ENCODE results near the gene COL9A3. TPM values are rescaled to one million over a fixed set of nuclear protein-coding genes. Genes with fewer than 3 reads are reported as not detected.
A peak's percentile ranks its signal among the peaks of the same experiment; 100 is the strongest.

COL9A3 gene
- total and polyA plus RNA-seq, 2 experiments from 2014 or later: 23.9 to 68.1 TPM

DNA sequence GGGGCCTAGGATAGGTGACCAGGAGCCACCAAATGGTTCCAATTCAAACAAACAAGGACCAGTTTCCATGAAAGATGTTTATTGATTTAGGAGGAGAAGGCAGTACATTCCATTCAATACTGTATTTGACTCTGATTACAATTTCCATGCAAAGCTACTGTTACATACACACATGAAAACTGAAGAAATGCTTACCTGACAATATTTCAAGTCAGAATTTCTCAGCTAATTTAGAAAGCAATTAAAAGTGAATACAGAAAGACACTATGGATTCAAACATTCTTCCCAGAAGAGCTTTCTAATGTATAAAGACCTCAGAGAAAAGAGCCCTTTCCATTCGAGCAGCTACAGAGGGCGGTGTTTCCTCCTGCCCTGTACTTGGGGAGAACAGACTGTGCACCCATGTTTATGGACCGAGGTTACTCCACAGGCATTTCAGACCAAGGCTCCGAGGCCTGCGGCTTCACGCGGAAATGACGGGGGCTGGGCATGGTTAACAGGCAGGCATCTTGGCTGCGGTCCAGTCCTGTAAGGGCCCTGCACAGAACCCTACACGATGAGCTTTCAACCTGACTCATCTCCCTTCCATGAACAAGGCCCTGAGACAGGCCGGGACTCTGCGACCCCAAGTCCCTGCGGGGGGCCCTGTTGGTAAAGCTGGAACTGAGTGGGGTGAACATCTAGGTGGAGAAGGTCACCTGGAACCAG, 70.5 kb downstream of the COL9A3 start:
- Histone ChIP-seq H3K4me1 (ENCODE audit: insufficient read depth) (no peaks in the 10 kb centered on the region), H3K79me2 (no peaks in the 10 kb centered on the region), H3K27me3 (no peaks in the 10 kb centered on the region), H3K36me3 (replicated peaks; ENCODE audit: insufficient read depth, low read depth) (peaks cover 8% of the 10 kb centered on the region), H3K27ac (peak overlapping the region; percentile 55), H3K4me2 (no peak overlapping the region), H3K9me3 (ENCODE audit: low read depth) (no peaks in the 10 kb centered on the region), H3K9me2 (replicated peaks; ENCODE audit: insufficient read depth) (no peaks in the 10 kb centered on the region), H3K4me3 (no peak overlapping the region), H2AFZ (no peak overlapping the region), H4K20me1 (ENCODE audit: insufficient read depth, poor library complexity, severe bottlenecking) (no peaks in the 10 kb centered on the region)
- peak; percentile 82 for DNase-seq (ENCODE audit: low spot score)
- WGBS (ENCODE audit: low lambda C conversion rate, missing lambda C conversion rate): 66% methylated on average over 13 of the region's 13 CpGs
- TF ChIP-seq, protein P1, sequence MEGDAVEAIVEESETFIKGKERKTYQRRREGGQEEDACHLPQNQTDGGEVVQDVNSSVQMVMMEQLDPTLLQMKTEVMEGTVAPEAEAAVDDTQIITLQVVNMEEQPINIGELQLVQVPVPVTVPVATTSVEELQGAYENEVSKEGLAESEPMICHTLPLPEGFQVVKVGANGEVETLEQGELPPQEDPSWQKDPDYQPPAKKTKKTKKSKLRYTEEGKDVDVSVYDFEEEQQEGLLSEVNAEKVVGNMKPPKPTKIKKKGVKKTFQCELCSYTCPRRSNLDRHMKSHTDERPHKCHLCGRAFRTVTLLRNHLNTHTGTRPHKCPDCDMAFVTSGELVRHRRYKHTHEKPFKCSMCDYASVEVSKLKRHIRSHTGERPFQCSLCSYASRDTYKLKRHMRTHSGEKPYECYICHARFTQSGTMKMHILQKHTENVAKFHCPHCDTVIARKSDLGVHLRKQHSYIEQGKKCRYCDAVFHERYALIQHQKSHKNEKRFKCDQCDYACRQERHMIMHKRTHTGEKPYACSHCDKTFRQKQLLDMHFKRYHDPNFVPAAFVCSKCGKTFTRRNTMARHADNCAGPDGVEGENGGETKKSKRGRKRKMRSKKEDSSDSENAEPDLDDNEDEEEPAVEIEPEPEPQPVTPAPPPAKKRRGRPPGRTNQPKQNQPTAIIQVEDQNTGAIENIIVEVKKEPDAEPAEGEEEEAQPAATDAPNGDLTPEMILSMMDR (IDR thresholded peaks at IDR 0.05; ENCODE audit: poor library complexity): no peak
- TF ChIP-seq EZH2phosphoT487 (IDR thresholded peaks at IDR 0.05; ENCODE audit: low read depth, severe bottlenecking, unreplicated experiment): no peak
- no peak for TF ChIP-seq EZH2 (IDR thresholded peaks at IDR 0.05; ENCODE audit: borderline replicate concordance)

DNA sequence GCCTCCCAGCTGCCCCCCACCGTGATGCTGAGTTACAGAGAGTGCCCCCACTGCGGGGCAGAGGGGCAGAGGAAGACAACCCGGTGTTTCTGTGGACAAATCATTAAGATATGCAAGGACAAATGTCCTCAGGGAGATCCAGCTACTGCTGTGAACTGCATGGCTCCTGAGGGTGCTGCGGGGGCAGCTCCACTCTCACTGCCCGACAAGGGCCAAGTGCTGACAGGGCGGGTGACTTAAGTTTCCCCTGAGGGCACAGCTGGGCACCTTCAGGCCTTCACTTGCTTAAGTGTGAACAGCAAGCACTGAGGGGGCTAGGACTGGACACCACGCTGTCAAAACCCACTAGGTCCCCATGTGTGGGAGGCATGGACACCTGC, 71.0 kb downstream of the COL9A3 start:
- Histone ChIP-seq H3K4me3 (no peak overlapping the region), H3K27me3 (no peaks in the 10 kb centered on the region), H3K4me2 (no peak overlapping the region), H3K36me3 (replicated peaks; ENCODE audit: insufficient read depth, low read depth) (peaks cover 8% of the 10 kb centered on the region), H3K79me2 (no peaks in the 10 kb centered on the region), H4K20me1 (ENCODE audit: insufficient read depth, poor library complexity, severe bottlenecking) (no peaks in the 10 kb centered on the region), H3K9me2 (replicated peaks; ENCODE audit: insufficient read depth) (no peaks in the 10 kb centered on the region), H3K4me1 (ENCODE audit: insufficient read depth) (no peaks in the 10 kb centered on the region), H3K27ac (peak overlapping the region; percentile 55), H2AFZ (no peak overlapping the region), H3K9me3 (ENCODE audit: low read depth) (no peaks in the 10 kb centered on the region)
- WGBS (ENCODE audit: low lambda C conversion rate, missing lambda C conversion rate): 83% methylated on average over 7 of the region's 7 CpGs
- DNase-seq (ENCODE audit: low spot score): no peak
- TF ChIP-seq EZH2 (IDR thresholded peaks at IDR 0.05; ENCODE audit: borderline replicate concordance): no peak
- no peak for TF ChIP-seq EZH2phosphoT487 (IDR thresholded peaks at IDR 0.05; ENCODE audit: low read depth, severe bottlenecking, unreplicated experiment)

DNA sequence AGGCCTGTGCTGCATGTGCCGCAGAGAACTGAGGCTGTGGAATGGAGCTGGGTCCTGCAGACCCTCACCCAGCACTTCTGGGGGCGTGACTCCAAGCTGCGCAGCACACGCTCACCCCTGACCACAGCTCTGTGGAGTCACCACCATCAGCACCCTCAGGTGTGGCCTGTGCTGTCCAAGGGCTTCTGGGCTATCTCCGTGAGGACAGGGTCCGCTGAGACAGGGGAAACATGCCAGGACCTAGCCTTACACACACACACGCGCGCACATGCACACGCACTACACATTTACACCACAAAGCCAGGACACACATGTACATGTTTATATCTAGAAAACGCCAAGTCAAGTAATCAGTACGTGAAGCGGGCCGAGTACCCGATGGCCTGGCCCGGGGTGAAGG, 71.6 kb downstream of the COL9A3 start:
- no peaks in the 10 kb centered on the region for H3K9me2 ChIP-seq (replicated peaks; ENCODE audit: insufficient read depth)
- H3K36me3 ChIP-seq (replicated peaks; ENCODE audit: insufficient read depth, low read depth): peaks cover 8% of the 10 kb centered on the region
- TF ChIP-seq EZH2phosphoT487 (IDR thresholded peaks at IDR 0.05; ENCODE audit: low read depth, severe bottlenecking, unreplicated experiment) (no peak), EZH2 (IDR thresholded peaks at IDR 0.05; ENCODE audit: borderline replicate concordance) (no peak)
- TF ChIP-seq, protein P1 (IDR thresholded peaks at IDR 0.05; ENCODE audit: poor library complexity): no peak
- no peak for DNase-seq (ENCODE audit: low spot score)
- H3K4me3 ChIP-seq: no peak overlapping the region
- H3K79me2 ChIP-seq: no peaks in the 10 kb centered on the region
- H2AFZ ChIP-seq: no peak overlapping the region
- no peaks in the 10 kb centered on the region for H3K4me1 ChIP-seq (ENCODE audit: insufficient read depth)
- no peaks in the 10 kb centered on the region for H4K20me1 ChIP-seq (ENCODE audit: insufficient read depth, poor library complexity, severe bottlenecking)
- H3K4me2 ChIP-seq: no peak overlapping the region
- 99% methylated on average over 16 of the region's 16 CpGs for whole genome bisulfite sequencing (ENCODE audit: low lambda C conversion rate, missing lambda C conversion rate)
- no peaks in the 10 kb centered on the region for H3K27me3 ChIP-seq
- no peaks in the 10 kb centered on the region for H3K9me3 ChIP-seq (ENCODE audit: low read depth)
- H3K27ac ChIP-seq: no peak overlapping the region

DNA sequence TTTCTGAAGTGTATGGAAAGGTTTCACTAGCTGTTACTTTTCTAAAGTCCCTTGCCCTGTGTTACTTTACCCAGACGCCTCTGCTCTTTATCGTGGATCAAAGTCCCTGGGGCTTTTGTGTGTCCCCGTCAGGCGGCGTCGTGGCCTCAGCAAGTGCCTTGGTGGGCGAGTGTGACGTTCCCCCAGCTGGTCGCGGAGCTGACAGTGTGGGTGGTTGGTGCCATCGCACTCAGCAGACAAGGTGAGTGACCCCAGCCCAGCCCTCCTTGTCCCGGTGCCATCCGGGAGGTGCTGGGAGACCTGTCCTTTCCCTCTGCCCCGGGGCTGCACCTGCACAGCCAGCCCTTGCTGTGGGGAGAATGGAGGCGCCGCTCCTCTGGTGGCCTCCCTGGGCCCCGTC, 72.1 kb downstream of the COL9A3 start:
- 96% methylated on average over 16 of the region's 17 CpGs for WGBS (ENCODE audit: low lambda C conversion rate, missing lambda C conversion rate)
- H3K9me2 ChIP-seq (replicated peaks; ENCODE audit: insufficient read depth): no peaks in the 10 kb centered on the region
- no peaks in the 10 kb centered on the region for H3K9me3 ChIP-seq (ENCODE audit: low read depth)
- H3K36me3 ChIP-seq (replicated peaks; ENCODE audit: insufficient read depth, low read depth): peaks cover 8% of the 10 kb centered on the region
- no peak for DNase-seq (ENCODE audit: low spot score)
- TF ChIP-seq, protein P1 (IDR thresholded peaks at IDR 0.05; ENCODE audit: poor library complexity): no peak
- TF ChIP-seq EZH2phosphoT487 (IDR thresholded peaks at IDR 0.05; ENCODE audit: low read depth, severe bottlenecking, unreplicated experiment): no peak
- no peak for TF ChIP-seq EZH2 (IDR thresholded peaks at IDR 0.05; ENCODE audit: borderline replicate concordance)
- no peaks in the 10 kb centered on the region for H3K27me3 ChIP-seq
- H4K20me1 ChIP-seq (ENCODE audit: insufficient read depth, poor library complexity, severe bottlenecking): no peaks in the 10 kb centered on the region
- no peaks in the 10 kb centered on the region for H3K79me2 ChIP-seq
- no peaks in the 10 kb centered on the region for H3K4me1 ChIP-seq (ENCODE audit: insufficient read depth)
- H3K4me3 ChIP-seq: no peak overlapping the region
- H3K27ac ChIP-seq: no peak overlapping the region
- H2AFZ ChIP-seq: no peak overlapping the region
- H3K4me2 ChIP-seq: no peak overlapping the region

Measured in hepatocyte (in vitro differentiated cells).